ENCODE data around the gene TMEM252.

DNA sequence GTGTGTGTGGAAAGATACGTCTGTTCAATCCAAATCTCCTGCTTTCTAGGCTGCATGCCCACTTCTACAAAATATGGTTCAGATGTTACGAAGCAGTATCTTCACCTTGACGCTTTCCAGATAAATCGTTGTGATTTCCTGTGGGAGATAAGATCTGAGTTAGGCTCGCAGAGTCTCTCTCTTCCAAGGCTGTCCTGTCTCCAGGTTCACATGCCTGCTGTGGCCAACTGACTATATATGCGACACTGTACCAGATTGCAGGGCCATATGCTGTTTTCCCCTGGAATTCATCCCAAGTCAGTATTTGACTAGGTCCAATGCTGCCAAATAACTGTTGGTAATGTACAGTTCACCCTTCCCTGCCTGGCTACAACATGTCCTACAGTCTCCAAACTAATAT, 47.9 kb downstream of the TMEM252 start:
- TF ChIP-seq ZFP30 (CRISPR knock-in tag; IDR thresholded peaks at IDR 0.05) (no peak), ZNF565 (CRISPR knock-in tag; conservative IDR thresholded peaks at IDR 0.05; ENCODE audit: low read depth) (no peak), PATZ1 (CRISPR knock-in tag; IDR thresholded peaks at IDR 0.05; ENCODE audit: borderline replicate concordance) (no peak), TOX (CRISPR knock-in tag; IDR thresholded peaks at IDR 0.05; ENCODE audit: borderline replicate concordance) (no peak), RARB (CRISPR knock-in tag; IDR thresholded peaks at IDR 0.05) (no peak), ZNF70 (CRISPR knock-in tag; IDR thresholded peaks at IDR 0.05) (no peak), OSR1 (CRISPR knock-in tag; IDR thresholded peaks at IDR 0.05) (no peak), ZC3H10 (CRISPR knock-in tag; IDR thresholded peaks at IDR 0.05) (no peak), TCF4 (CRISPR knock-in tag; IDR thresholded peaks at IDR 0.05; ENCODE audit: borderline replicate concordance) (no peak), BACH2 (CRISPR knock-in tag; IDR thresholded peaks at IDR 0.05; ENCODE audit: borderline replicate concordance) (no peak)
